Bronchial epithelial cell (primary cell): ENCODE results near the gene PDGFA. TPM values are rescaled to one million over a fixed set of nuclear protein-coding genes. Genes with fewer than 3 reads are reported as not detected.

Experiments
- DNase-seq: peaks from one replicate; pipeline ENCODE4 v3.0.0-alpha.2; 2010; ENCODE audit warnings: low read depth
- FAIRE-seq: peaks from 2 replicates; lab custom pipeline; 2011; peaks lifted over from hg19 to GRCh38; lab: Jason Lieb, UNC
- H3K27me3 ChIP-seq: 2 replicates; pipeline ENCODE4 v1.5.1; 2011; ENCODE audit warnings: low read length; ENCODE audit not compliant: control insufficient read depth, insufficient read depth
- H3K36me3 ChIP-seq: 2 replicates; pipeline ENCODE4 v1.5.1; 2011; ENCODE audit warnings: low read length; ENCODE audit not compliant: control insufficient read depth, insufficient read depth
- H3K4me3 ChIP-seq: 2 replicates; pipeline ENCODE4 v1.5.1; 2011; ENCODE audit warnings: mild to moderate bottlenecking, low read depth, low read length, control low read depth
- total RNA-seq: library from RNA; depleted of rRNA; stranded (reverse); fragments of >200 nt; gene quantifications from 2 replicates; pipeline ENCODE4 v1.2.1, GENCODE V29; 2014
- TF ChIP-seq, protein P1 (sequence below): IDR thresholded peaks from 2 replicates; pipeline ENCODE4 v1.5.1; 2011; ENCODE audit warnings: mild to moderate bottlenecking, moderate library complexity, low read length, control low read depth, inconsistent platforms; ENCODE audit not compliant: insufficient read depth, severe bottlenecking

The PDGFA gene
- total RNA-seq, 1 donor from 2014 or later: 64.8 TPM

GRCh38 chr7:510782-511281 lies 8.8 kb downstream of the PDGFA start:
- FAIRE-seq (no peak), DNase-seq (no peak)
- Histone ChIP-seq H3K36me3 (peaks cover 28% of the 10 kb centered on the region), H3K4me3 (no peak overlapping the region), H3K27me3 (no peaks in the 10 kb centered on the region)
- TF ChIP-seq, protein P1, sequence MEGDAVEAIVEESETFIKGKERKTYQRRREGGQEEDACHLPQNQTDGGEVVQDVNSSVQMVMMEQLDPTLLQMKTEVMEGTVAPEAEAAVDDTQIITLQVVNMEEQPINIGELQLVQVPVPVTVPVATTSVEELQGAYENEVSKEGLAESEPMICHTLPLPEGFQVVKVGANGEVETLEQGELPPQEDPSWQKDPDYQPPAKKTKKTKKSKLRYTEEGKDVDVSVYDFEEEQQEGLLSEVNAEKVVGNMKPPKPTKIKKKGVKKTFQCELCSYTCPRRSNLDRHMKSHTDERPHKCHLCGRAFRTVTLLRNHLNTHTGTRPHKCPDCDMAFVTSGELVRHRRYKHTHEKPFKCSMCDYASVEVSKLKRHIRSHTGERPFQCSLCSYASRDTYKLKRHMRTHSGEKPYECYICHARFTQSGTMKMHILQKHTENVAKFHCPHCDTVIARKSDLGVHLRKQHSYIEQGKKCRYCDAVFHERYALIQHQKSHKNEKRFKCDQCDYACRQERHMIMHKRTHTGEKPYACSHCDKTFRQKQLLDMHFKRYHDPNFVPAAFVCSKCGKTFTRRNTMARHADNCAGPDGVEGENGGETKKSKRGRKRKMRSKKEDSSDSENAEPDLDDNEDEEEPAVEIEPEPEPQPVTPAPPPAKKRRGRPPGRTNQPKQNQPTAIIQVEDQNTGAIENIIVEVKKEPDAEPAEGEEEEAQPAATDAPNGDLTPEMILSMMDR: no peak

DNA sequence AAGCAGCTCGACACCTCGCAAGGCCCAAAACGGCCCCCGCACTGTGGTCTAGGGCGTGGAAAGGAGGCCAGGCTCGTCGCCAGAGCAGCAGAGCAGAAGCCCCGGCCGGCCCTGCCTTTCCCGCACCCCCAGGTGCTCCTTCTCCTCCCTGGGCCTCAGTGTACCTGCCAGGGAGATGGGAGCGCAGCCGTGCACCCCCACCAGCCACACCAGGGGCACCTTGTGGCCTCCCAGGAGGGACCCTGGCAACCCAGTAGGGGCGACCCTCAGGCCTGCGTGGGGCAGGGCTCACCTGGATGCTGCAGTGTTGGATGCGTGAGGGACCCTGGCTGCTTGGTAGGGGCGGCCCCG lies 9.5 kb downstream of the PDGFA start:
- FAIRE-seq (no peak), DNase-seq (no peak)

GRCh38 chr7:509426-510130 lies 10.1 kb downstream of the PDGFA start:
- TF ChIP-seq, protein P1: no peak
- FAIRE-seq: no peak

More for the DNA sequence above, 9.5 kb downstream of the PDGFA start:
- Histone ChIP-seq H3K27me3 (no peaks in the 10 kb centered on the region), H3K4me3 (no peak overlapping the region), H3K36me3 (peaks cover 28% of the 10 kb centered on the region)
- TF ChIP-seq, protein P1: no peak

DNA sequence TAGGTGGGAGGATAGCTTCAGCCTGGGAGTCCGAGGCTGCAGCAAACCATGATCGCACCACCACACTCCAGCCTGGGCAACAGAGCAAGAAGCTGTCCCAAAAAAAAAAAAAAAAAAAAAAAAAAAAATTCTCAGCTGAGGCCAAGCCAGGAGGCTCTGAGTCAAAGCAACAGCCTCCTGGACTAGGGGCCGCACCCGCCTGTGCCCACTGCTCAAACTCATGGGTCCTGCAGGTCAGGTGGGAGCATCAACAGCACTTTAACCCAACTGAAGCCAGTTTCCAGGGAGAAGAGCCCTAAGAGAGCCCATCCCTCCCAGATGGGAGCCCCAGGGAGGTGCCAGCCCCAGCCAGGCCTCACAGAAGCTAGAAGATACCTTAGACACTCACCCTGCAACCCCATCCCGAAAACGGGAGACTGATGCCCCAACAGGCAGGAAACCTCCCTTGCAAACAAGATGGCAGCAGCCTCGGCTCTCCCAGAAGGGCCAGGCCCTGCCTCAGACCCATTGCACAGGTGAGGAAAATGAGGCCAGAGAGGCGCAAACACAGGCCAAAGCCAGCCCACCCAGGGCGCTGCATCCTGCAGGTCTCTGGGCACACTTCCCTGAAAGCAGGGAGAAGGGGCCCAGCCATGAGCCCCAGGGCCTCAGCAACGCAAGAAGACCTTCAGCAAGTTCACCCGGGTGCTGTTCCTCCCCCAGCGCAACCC lies 11.0 kb downstream of the PDGFA start:
- Histone ChIP-seq H3K27me3 (no peaks in the 10 kb centered on the region), H3K36me3 (peaks cover 28% of the 10 kb centered on the region), H3K4me3 (no peak overlapping the region)
- DNase-seq (no peak), FAIRE-seq (no peak)
- TF ChIP-seq, protein P1: no peak

More at GRCh38 chr7:509426-510130, 10.1 kb downstream of the PDGFA start:
- H3K36me3 ChIP-seq: peaks cover 28% of the 10 kb centered on the region
- no peaks in the 10 kb centered on the region for H3K27me3 ChIP-seq
- H3K4me3 ChIP-seq: no peak overlapping the region
- DNase-seq: no peak

DNA sequence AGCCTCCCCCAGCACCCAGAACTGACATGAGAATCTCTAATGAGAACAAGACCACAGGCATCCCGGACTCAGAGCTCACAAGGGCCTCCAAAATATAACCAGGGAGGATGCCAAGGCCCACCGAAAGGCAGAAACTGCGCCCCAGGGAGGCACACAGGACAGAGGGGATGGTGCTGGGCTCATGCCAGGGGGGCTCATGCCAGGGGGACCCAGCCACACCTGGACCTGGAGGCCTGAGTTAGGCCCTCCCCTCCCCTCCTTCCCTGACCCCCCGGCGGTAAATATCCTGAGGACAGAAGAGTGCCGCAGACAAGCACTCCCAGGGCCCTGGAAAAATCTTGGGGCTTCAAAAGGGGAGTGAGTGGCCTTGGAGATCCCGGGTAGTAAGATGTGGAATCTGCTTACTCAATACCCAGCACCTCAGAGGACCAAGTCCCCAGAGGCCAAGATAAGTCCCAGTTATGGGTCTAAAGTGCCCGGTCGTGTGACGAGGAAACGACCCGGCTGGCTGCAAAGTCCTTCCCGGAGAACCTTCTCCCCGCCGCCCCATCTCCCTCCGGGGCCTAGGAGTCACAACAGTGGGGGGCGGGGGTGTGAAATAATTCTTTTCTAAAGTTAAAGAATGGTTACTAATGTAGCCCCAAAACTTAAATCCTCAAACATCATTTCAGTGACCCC lies 11.9 kb downstream of the PDGFA start:
- DNase-seq (no peak), FAIRE-seq (no peak)
- Histone ChIP-seq H3K27me3 (no peaks in the 10 kb centered on the region), H3K4me3 (no peak overlapping the region), H3K36me3 (peaks cover 33% of the 10 kb centered on the region)
- TF ChIP-seq, protein P1: no peak
